Calu3 (cell line): ENCODE measurements around the gene KDM2A. TPM values are rescaled to one million over a fixed set of nuclear protein-coding genes. Genes with fewer than 3 reads are reported as not detected.

Source experiments
- BruUV-seq: library from RNA; stranded (reverse); fragments of 400-500 nt; replicated peaks from 2 replicates; lab custom pipeline; 2021; lab: Mats Ljungman, UMichigan
- CTCF ChIA-PET: fragments of 300-600 bp; sonication (Branson Sonifier 250); formaldehyde crosslinking; loops from one replicate; lab custom pipeline; 2022; ENCODE audit warnings: antibody characterized with exemption; lab: Charles Lee
- DNase-seq: peaks from one replicate; pipeline ENCODE4 v3.0.0; 2022
- H3K27ac Mint-ChIP-seq: one replicate; pipeline ENCODE4 v1.8.0; 2022; ENCODE audit warnings: mixed read lengths; ENCODE audit not compliant: unreplicated experiment
- H3K27me3 Mint-ChIP-seq: one replicate; pipeline ENCODE4 v1.8.0; 2022; ENCODE audit warnings: mixed read lengths; ENCODE audit not compliant: unreplicated experiment
- H3K36me3 Mint-ChIP-seq: one replicate; pipeline ENCODE4 v1.8.0; 2022; ENCODE audit warnings: mild to moderate bottlenecking, moderate library complexity, mixed read lengths; ENCODE audit not compliant: insufficient read depth, unreplicated experiment
- H3K4me1 Mint-ChIP-seq: one replicate; pipeline ENCODE4 v1.8.0; 2022; ENCODE audit warnings: mild to moderate bottlenecking, low read depth, mixed read lengths; ENCODE audit not compliant: unreplicated experiment
- H3K4me3 Mint-ChIP-seq: one replicate; pipeline ENCODE4 v1.8.0; 2022; ENCODE audit warnings: mild to moderate bottlenecking, low read depth, moderate library complexity, mixed read lengths; ENCODE audit not compliant: unreplicated experiment
- H3K9me3 Mint-ChIP-seq: one replicate; pipeline ENCODE4 v1.8.0; 2022; ENCODE audit warnings: low read depth, mixed read lengths; ENCODE audit not compliant: unreplicated experiment
- CTCF ChIP-seq: fragments of 200-600 bp; IDR thresholded peaks from one replicate; pipeline ENCODE4 v1.8.0; 2022; ENCODE audit warnings: antibody characterized with exemption; ENCODE audit not compliant: unreplicated experiment
- intact Hi-C: fragments of 100-400 bp; cut with micrococcal nuclease; formaldehyde crosslinking; loops from one replicate; pipeline ENCODE4 v1.10.0; 2022; ENCODE audit not compliant: unreplicated experiment
- total RNA-seq: library from RNA; stranded (reverse); gene quantifications from 2 replicates; pipeline ENCODE4 v1.2.3, GENCODE V29; 2022

Gene KDM2A
- total RNA-seq, 1 experiment from 2014 or later = 73.2 TPM

GRCh38 chr11:67299471-67300191 lies 180.6 kb downstream of the KDM2A start:
- BruUV-seq = no TSS peak
- Mint-ChIP-seq H3K27ac (no peak overlapping the region), H3K27me3 (no peaks in the 10 kb centered on the region), H3K36me3 (peaks cover 61% of the 10 kb centered on the region), H3K4me1 (peaks cover 4% of the 10 kb centered on the region), H3K9me3 (peaks cover 6% of the 10 kb centered on the region), H3K4me3 (no peak overlapping the region)
- CTCF ChIA-PET = interaction anchor here (0.7 kb wide), 1 partner anchor 121 kb away, joined by 3 read pairs; no protein-coding TSS in a partner anchor
- TF ChIP-seq CTCF = no peak
- no peak for DNase-seq
- intact Hi-C loops = loop anchor here (5.0 kb wide), 1 partner anchor 152 kb away; no protein-coding TSS in a partner anchor

- no peak for DNase-seq
- no TSS peak for BruUV-seq
- Mint-ChIP-seq H3K27ac (no peak overlapping the region), H3K4me3 (no peak overlapping the region), H3K9me3 (peaks cover 6% of the 10 kb centered on the region), H3K36me3 (peaks cover 66% of the 10 kb centered on the region), H3K27me3 (no peaks in the 10 kb centered on the region), H3K4me1 (peaks cover 10% of the 10 kb centered on the region)
- CTCF ChIA-PET = no interaction called here
- TF ChIP-seq CTCF = no peak
- intact Hi-C loops = loop anchor here (5.0 kb wide), 1 partner anchor 153 kb away; no protein-coding TSS in a partner anchor
These were observed 181.2 kb downstream of the KDM2A start for GRCh38 chr11:67300256-67300755.

DNA sequence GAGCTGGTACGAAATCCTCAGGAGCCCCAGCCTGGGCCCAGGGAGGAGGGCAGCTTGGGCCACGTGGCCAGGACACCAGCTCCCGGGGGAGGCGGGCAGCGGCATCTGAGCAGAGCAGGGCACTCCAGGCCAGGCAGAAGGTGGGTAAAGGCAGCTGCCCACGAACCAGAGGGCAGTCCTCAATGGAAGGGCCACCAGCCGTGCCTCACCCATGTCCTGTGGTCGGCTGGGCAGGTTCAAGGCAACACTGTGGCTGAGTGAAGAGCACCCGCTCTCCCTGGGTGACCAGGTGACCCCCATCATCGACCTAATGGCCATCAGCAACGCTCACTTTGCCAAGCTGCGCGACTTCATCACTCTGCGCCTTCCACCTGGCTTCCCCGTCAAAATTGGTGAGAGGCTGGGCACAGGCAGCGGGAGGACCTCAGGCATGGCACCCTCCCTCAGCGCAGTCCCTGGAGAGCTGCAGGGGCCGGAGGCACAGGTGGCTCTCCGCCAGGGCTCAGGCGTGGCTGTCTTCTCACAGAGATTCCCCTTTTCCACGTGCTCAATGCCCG lies 181.8 kb downstream of the KDM2A start:
- no TSS peak for BruUV-seq
- H3K27me3 Mint-ChIP-seq = no peaks in the 10 kb centered on the region
- H3K4me3 Mint-ChIP-seq = no peak overlapping the region
- CTCF ChIA-PET = no interaction called here
- H3K9me3 Mint-ChIP-seq = peaks cover 6% of the 10 kb centered on the region
- no peak for TF ChIP-seq CTCF
- no peak overlapping the region for H3K27ac Mint-ChIP-seq
- no peak for DNase-seq
- intact Hi-C loops = loop anchor here (5.0 kb wide), 1 partner anchor 154 kb away; no protein-coding TSS in a partner anchor
- H3K36me3 Mint-ChIP-seq = peaks cover 70% of the 10 kb centered on the region
- peaks cover 10% of the 10 kb centered on the region for H3K4me1 Mint-ChIP-seq

GRCh38 chr11:67301313-67301921 lies 182.4 kb downstream of the KDM2A start:
- intact Hi-C loops = loop anchor here (5.0 kb wide), 1 partner anchor 154 kb away; no protein-coding TSS in a partner anchor

More at GRCh38 chr11:67301313-67301921, 182.4 kb downstream of the KDM2A start:
- H3K27me3 Mint-ChIP-seq = no peaks in the 10 kb centered on the region
- H3K4me1 Mint-ChIP-seq = peaks cover 10% of the 10 kb centered on the region
- no peak for TF ChIP-seq CTCF
- H3K36me3 Mint-ChIP-seq = peaks cover 70% of the 10 kb centered on the region
- DNase-seq = no peak
- peaks cover 3% of the 10 kb centered on the region for H3K9me3 Mint-ChIP-seq
- no peak overlapping the region for H3K4me3 Mint-ChIP-seq
- BruUV-seq = no TSS peak
- CTCF ChIA-PET = interaction anchor here (0.6 kb wide), 1 partner anchor 15 kb away, joined by 5 read pairs; no protein-coding TSS in a partner anchor
- H3K27ac Mint-ChIP-seq = no peak overlapping the region
